NCI-H510A treated with DMSO at 0.1 percent for 48 hours (cell line): ENCODE results near the gene C1orf232.

Experiments used
- DNase-seq: peaks from one replicate; lab custom pipeline; 2025; lab: John Stamatoyannopoulos, UW

C1orf232 gene

DNA sequence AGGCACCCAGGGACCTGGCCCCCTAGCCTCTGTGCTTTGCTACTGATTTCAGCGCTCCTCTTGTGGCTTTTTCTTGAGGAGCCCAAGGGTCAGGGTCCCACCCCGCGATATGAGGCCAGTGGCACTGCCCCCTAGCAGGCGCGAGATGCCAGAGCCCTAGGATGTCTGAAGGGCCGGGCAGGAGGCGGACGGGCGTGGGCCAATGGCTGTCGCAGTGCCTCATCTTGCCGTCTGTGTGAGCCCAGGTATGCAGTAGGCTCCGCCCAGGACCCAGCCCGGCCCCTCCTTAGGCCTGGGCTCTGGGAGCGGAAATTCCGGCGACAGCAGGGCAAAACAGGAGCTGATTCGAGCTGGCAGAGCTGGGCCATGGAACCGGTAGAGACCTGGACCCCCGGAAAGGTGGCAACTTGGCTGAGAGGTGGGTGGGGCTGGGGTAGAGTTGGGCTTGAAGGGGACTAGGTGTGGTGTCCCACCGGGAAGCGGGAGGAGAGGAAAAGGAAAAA is 8.5 kb upstream of the C1orf232 start, which contains the start of gene CNKSR1:
CNKSR1 (plus strand) TSS at position 310 of the 503 bp plus-strand sequence; CDS start at position 367, 57 bp downstream.
- DNase-seq = peak; percentile 82

GRCh38 chr1:26175346-26175745 is 6.6 kb upstream of the C1orf232 start:
- no peak for DNase-seq

DNA sequence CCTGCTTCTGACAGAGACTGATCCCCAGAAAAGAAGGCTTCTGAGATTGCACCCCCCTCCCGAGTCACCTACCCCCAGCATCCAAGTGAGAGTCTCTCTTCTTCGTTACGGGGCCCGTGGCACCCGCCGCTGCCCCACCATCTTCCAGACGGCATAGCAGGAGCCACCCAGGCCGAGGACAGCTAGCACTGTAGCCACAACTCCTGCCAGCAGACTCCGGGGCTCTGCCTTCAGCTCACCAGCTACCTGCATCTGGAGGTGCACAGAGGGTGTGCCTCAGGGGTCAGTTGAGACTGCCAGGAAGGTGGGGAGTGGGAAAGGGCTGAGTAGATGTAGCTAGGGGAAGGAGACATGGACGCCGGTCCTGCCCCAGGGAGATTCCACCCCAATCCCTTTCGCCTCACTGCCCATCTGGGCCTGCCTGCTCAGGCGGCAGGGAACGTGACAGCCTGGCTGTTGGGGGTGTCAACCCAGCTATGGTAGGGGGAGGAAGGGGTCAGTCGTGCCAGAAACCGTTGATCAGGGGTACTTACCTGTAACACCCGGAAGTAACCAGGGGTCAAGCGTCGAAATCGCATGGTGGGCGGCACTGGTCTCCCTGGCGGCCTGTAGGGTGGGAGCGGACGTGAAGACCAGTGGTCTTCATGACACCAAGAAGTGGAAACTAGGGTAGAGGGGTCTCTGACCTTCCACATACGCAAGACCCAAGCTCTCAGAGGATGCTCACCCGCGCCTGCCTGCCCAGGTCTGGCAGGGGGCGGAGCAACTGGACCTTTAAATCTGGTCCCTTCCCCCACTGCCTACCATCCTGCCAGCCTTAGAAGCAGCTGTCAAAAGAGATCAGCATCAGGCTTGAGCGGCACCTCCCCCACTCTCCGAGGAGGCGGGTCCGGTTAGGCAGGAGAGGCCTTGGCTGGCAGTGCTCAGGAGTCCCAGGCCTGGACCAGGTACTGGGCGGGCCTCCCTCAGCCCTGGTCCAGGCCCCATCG is 2.6 kb upstream of the C1orf232 start, which contains the start of gene ZNF593OS:
ZNF593OS (minus strand) TSS at position 749 of the 989 bp plus-strand sequence; CDS start at position 578, 171 bp downstream.
- DNase-seq = no peak

GRCh38 chr1:26170472-26170821 is 1.7 kb upstream of the C1orf232 start:
- DNase-seq = no peak

DNA sequence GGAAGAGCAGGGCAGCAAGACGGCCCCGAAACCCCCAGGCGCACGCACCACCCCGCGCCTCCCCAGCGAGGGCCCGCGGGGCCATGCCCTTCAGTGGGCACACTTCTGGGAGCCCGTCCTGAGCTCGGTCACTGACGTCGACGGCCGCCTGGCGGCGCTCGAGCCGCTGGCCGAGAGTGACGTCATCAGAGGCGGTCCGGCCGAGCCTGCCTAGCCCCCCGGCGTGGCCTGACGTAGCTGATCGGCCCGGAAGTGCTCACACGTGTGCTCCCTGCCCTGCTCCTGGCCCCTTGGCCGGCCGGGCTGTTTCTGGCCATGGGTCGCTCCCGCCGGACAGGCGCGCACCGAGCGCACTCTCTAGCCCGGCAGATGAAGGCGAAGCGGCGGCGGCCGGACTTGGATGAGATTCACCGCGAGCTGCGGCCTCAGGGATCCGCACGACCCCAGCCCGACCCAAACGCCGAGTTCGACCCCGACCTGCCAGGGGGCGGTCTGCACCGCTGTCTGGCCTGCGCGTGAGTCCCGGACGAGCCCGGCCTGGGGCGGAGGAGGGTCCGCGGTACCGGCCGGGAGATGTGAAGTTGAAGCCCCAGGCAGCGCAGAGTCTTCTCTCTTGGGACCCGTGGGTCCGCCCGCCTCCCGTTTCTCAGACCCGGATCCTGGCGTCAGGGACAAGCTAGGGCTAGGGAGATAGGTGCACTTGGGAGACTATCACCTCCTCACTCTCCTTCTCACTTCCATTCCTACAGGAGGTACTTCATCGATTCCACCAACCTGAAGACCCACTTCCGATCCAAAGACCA is 1.1 kb upstream of the C1orf232 start, which contains the start of gene ZNF593:
ZNF593 (plus strand) TSS at position 240 of the 803 bp plus-strand sequence; CDS start at position 316, 76 bp downstream.
- peak; percentile 85 for DNase-seq

- peak; percentile 47 for DNase-seq
Measured at GRCh38 chr1:26169198-26169554, 413 bp upstream of the C1orf232 start.

DNA sequence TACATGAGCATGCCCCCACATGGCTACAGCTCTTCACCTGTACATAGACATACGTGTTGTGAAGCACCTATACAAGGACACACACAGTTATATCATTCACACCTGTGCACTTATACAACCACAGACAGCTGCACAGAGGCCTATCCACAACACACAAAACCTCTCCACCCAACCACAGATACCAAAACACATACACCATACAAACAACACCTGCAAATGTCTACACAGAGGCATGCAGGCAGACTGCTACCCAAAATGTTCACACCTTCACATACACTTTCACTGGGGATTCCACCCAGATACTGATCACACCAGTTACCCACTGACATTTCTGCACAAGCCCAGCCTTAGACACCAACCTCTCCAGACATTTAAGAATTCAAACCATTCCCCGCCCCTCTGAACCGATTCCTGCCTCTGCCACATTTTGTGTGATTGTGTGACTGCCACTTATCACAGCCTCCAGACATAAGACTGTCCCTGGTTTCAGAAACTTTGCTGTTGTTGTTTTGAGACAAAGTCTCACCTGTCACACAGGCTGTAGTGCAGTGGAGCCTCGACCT is 2.0 kb downstream of the C1orf232 start:
- DNase-seq = no peak

DNA sequence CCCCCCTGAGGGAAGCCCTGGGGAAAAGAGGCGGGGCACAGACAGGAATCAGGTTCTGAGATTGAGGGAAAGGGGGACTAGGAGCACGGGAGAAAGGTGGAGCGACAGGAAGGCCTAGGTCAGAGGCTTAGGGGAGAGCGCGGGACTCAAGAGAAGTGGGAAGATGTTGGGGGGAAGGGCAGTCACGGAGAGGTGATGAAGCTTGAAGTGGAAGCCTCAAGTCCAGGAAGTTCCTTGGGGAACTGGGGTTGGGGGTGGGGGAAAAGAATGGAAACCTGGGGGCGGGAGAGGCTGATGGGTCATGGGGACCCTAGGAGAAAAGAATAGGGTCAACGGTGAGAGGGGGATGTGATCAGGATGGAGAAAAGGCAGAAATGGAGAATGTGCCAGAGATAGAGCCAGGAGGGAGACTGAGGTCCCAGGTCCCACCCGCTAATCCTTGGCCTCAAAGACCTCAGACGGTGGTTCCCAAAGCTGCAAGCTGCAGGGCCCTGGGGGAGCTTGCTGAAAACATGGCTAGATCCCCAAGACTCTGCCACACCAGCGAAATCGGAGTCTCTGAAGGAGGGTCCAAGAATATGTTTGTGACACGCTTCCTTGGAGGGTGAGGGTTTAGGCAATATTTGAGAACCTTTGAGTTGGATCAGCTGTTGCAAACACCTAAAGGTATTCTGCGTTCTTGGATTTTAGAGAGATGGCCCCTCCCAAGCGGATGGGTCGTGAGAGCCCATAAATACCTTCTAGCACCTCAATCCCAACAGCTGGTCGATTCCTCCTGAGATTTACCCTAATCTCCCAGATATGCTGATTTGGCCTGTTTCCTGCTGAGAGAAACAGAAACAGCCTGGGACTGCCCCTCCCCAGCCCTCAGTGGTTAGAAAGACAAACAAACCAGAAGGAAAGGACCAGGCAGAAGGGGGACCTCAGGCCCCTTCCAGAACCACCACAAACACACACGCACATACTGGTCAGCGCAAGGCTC is 3.6 kb downstream of the C1orf232 start:
- DNase-seq = no peak

GRCh38 chr1:26164036-26164860 is 4.5 kb downstream of the C1orf232 start:
- DNase-seq = no peak

DNA sequence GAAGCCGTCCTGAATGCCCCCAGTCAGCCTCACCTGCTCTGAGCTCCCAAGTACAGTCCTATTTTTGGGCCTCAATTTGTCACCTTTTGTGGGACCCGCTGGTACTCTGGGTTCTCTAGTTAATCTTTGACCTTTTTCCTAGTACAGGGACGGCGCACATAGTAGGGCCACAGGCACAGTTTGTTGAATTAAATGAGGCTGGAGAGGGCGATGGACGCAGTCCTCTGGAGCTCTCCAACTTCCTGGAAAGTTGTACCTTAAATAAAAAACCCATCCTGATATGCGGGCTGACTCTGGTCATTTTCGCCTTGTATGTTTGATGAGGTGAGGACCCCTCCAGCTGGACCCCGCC is 5.1 kb downstream of the C1orf232 start:
- DNase-seq = no peak

DNA sequence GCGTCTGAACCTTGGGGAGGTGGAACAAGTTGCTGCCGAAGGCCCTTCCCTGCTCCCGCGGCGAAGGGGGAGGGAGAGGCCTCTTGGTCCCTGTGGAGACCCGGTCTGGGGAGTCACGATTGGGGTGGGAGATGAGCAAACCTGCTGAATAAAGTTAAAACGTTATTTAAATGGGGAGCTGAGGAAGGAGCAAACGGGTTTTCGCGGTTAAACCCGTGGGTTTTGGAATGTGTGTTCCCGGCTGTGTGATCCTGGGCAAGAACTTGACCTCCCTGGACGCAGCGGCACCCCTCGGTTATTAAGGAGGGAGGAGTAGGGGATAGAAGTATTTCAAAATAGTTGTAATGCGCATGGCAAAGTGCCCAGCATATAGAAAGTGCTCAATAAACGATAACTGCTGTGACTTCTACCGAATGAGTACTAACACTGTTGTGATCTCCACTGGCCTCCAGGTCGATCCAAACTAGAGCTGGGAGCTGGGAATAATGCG is 6.5 kb downstream of the C1orf232 start:
- no peak for DNase-seq

- peak; percentile 26 for DNase-seq
Measured at GRCh38 chr1:26161415-26162219, 7.1 kb downstream of the C1orf232 start.

DNA sequence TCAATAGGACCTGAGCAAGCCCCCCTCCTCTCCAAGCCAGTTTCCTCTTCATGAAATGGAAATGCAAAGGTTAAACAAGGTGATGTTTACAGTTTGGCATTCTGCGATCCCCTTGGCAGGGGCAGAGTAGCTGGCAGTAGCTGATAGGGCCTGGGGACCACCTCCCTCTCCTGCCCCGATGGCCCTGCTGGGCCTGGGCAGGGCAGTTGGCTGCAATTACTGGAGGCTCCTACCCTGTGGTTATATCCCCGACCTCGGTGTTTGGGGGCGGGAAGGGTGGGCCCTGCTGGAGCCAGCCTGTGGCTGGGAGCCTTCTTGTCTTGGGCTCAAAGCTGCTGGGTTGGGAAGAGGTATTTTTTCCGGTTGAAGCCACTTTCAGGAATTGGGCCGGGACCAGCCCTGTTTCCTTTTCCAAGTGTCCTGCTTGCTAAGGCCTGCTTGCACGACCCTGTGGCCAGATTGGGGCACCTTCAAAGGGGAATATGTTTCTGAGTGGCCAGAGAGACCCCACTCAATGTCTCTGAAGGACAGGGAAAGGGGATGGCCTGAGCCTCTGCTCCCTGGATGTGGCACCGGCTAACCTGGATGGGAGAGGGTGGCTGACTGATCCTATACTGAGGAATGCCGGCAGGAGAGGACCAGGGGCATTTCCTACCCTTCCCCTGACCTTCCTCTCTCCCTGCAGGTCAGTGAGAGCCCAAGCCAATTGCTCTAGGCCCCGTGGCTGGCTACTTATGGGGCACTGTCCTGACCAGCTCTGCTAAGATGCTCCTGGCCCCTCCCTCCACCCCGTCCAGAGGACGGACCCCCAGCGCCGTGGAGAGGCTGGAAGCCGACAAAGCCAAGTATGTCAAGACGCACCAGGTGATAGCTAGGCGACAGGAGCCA is 8.0 kb downstream of the C1orf232 start:
- DNase-seq = no peak

- no peak for DNase-seq
Measured at GRCh38 chr1:26159743-26160039, 9.1 kb downstream of the C1orf232 start.

- DNase-seq = no peak
Measured at GRCh38 chr1:26158908-26159742, 9.6 kb downstream of the C1orf232 start, which contains the start of gene FAM110D. Gene FAM110D, plus strand, starts transcription at chr1:26159079. Its CDS starts 2,213 bp downstream, at chr1:26161292.

DNA sequence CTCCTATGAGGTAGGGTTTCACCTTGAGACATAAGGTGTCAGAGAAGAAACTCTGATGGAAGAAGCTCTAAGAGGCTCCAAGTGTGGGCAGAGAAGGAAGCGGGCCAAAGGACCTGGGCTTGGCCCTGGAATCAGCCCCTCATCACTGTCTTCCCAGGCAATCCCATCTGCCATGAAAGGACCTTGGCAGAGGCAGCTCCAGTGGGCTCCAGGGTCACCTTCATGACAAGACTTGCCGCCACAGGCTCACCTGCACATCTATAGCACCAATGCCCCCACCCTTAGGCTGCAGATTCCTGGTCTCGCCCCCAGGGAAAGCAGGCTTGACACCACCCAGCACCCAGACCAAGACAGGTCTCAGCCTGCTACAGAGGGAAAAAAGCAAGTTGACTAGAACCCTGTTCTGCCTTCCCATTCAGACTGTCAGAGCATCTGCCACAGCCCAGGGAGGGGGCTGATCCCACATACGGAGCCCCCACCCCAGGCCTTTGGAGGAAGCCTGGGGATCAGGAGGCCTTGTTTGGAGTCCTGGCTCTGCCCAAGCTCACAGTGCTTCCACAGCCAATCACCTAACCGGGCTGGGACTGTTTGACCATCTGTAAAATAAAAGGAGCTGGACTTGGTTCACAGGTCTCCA is 10.4 kb downstream of the C1orf232 start:
- DNase-seq = no peak
